HG03135 (cell line): Measurements from ENCODE around the gene CLEC12A.
"Not testable (repeated sequence)": the region's sequence is repeated elsewhere in the genome, so short reads cannot be mapped to it uniquely, and the experiment has no call there.

Source experiments
- ATAC-seq: cut with Tn5 transposase; IDR thresholded peaks from one replicate; pipeline ENCODE4 v1.9.1; 2021; ENCODE audit warnings: mild to moderate bottlenecking, moderate library complexity; ENCODE audit not compliant: unreplicated experiment

The CLEC12A gene

DNA sequence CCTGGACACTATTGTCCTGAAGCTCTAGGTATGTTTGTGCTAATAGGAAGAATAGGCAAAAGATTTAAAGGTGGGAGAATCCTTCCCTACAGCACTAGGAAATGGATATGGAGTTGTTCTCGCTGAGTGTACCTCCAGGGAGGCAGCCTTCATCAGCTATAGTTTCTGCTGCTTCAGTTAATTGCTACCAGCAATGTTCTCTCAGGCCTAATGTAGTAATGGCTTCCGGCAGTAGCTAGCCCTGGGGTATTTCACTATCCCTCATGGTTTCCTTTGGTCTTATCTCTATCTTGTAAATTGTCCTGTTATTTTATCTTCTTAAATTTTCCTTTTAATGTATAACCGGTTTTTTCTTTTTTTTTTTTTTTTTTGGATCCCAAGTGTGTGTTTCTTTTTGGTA lies 9.3 kb upstream of the CLEC12A start:
- ATAC-seq: no peak

DNA sequence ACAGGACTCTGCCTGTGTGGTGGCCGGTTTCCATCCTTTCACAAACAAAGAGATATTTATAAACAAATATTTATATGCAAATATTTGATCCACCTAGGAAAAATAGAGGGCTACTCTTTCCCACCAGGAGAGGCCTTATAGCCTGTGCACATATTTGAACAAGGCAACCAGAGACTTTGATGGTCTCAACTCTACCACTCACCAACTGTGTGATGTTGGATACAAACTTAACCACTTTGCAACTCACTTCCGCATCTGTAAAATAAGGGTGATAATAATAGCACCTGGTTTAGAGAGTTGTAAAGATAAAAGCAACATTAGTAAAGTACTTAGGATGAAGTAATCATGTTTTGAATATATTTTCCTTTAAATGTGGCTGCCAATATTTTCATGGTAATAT lies 1.5 kb upstream of the CLEC12A start:
- ATAC-seq: no peak

DNA sequence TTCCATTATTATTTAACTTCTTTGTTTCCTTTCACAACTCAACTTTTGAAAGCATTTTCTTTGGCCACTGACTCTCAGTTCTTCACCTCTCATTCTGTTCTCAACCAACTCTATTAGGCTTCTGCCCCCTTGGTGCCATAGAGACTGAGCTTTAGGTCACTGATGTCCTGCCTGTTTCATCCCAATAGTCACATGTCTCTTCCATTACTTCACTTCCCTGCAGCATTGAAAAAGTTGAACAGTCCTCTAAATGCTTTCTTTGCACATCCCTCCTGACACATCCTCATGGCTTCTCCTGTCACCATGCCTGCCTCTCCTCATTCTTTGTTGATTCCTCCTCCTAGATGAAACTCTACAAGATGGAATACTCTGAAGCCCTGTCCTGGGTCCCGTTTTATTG lies 2.7 kb downstream of the CLEC12A start:
- no peak for ATAC-seq

DNA sequence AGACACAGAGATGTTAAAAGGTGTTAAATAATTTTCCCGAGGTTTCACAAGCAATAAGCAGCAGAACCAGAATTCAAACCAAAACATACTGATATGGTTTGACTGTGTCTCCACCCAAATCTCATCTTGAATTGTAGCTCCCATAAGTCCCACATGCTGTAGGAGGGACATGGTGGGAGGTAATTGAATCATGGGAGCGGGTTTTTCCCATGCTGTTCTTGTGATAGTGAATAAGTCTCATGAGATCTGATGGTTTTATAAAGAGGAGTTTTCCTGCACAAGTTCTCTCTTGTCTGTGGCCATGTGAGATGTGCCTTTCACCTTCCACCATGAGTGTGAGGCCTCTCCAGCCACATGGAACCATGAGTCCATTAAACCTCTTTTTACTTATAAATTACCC lies 3.5 kb downstream of the CLEC12A start:
- not testable (repeated sequence) for ATAC-seq

DNA sequence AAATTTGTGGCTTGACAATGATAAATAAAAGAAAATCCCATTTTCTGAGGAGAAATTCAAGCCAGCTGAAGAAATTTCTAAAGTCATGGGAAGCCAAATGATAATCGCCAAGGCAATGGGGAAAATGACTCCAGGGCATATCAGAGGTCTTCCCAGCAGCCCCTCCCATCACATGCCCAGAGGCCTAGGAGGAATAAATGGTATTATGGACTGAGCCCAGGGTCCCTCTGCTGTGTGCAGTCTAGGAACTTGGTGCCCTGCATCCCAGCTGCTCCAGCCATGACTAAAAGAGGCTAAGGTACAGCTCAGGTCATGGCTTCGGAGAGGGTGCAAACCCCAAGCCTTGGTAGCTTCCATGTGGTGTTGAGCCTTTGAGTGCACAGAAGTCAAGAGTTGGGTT lies 4.4 kb downstream of the CLEC12A start:
- ATAC-seq: no peak

DNA sequence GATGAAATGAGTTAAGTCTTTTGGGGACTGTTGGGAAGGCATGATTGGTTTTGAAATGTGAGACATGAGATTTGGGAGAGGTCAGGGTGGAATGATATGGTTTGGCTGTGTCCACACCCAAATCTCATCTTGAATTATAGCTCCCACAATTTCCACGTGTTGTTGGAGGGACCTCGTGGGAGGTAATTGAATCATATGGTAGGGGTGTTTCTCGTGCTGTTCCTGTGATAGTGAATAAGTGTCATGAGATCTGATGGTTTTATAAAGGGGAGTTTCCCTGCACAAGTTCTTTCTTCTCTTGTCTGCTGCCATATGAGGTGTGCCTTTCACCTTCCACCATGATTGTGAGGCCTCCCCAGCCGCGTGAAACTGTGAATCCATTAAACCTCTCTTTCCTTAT lies 5.4 kb downstream of the CLEC12A start:
- not testable (repeated sequence) for ATAC-seq

DNA sequence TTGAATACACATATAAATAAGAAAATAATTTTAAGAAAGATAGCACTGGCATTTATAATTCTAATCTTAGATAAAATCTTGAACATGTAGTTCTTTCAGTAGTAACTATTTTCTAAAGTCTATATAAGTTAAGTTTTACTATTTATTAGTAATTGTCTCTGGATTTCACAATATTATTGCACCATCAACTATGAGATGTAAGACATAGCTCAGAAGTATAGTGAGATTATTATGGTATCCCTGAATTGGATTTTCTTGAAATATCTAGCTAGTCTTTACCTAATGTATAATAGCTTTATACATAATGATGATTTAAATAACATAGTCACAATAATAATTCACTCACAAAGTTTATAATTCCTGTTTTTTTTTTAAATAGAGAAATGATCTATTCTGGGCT lies 6.7 kb downstream of the CLEC12A start:
- ATAC-seq: no peak

DNA sequence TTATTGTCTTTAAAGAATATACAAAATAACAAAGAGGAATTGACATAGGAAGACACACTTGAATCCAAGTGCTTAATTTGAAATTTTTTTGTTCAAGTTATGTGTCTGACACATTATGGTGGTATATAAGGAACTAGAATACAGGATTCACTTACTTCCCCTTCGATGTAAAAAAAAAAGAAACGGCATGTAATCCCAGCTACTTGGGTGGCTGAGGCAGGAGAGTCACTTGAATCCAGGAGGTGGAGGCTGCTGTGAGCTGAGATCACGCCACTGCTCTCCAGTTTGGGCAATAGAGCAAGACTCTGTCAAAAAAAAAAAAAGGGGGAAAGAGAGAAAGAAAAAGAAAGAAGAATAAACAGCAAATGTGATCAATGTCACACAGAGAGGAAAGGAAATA lies 8.9 kb downstream of the CLEC12A start:
- ATAC-seq: no peak

DNA sequence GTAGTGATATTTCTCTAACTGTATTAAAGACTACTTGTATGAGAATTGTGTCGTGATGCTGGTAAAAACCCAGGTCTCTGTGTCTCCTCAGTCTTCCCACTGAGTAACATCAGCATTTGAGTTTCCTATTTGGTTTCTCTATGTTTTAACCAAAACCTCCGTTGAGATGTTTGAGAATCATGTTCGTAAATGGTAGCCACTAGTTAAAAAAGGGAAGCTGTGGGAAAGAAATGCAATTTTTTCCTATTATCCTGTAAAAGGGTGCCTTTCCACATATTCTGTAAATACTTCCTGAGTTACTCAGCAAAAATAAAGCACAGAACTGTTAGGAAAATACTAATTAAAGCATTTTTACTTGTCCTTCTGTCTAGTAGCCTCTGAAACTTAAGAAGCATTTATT lies 20.7 kb downstream of the CLEC12A start:
- no peak for ATAC-seq

DNA sequence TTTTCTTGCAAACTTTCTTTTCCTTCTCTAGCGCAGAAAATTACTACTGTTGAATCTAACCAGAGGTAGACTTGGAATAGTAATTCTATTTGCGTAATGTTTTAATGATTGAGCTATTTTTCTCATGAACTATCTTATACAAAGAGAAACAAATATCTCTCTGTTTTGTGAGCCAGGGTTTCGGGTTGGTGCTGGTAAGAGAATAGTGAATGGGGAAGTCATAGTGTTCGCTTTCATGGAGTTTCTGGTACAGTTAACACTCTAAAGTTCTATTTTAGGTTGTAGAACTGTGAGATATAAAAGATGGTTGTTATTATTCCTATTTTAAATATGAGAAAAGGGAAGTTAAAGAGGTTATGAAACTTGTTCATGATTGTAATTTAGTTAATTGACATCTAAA lies 21.1 kb downstream of the CLEC12A start:
- no peak for ATAC-seq

DNA sequence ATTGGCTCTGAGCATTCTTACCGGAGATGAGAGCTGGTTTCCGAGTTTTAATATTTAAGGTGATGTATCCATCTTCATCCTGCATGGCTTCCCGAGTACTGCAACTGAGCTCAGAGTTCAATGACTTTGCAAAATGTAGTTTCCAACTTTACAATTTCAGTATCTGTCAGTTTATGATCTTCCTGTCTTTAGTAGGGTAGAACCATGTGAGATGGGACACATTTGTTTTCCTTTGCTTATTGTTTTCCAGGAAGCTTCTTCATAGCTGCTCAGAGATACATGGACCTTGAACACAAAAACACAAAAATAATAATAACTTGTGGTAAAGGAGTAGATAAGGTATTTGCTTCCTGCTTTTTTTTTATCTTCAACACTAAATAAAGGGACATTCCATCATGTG lies 27.8 kb downstream of the CLEC12A start, which contains the start of gene CLEC1B:
TSS of gene CLEC1B (minus strand) at position 106 of the 400 bp plus-strand sequence. CDS start at position 85, 21 bp downstream.
- ATAC-seq: no peak

DNA sequence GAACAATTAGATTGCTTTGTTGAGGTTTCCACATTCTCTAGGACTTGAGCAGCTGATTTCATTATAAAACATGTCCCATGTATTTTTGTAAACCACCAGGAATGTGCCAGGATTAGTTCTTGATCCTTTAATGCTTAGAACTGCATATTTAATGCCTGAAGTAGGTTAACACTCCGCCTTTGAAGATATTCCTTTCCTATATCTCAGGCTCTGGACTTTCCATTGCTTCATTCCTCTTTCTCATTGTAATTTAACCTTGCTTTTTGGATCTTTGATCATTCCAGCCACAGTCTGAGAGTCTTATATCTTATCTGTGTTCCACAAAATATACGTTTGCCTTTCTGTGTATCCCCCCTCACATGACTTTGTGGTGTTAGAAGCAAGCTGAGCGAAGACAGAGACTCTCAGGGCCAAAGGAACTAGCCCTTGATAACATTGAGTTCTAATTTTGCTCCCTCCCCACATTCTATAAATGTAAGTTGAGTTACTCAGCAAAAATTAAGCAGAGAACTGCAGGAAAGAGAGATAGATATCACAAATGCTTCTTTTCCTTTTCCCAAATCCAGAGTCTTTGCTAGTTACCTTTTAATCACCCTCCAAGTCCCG lies 30.1 kb downstream of the CLEC12A start:
- no peak for ATAC-seq

DNA sequence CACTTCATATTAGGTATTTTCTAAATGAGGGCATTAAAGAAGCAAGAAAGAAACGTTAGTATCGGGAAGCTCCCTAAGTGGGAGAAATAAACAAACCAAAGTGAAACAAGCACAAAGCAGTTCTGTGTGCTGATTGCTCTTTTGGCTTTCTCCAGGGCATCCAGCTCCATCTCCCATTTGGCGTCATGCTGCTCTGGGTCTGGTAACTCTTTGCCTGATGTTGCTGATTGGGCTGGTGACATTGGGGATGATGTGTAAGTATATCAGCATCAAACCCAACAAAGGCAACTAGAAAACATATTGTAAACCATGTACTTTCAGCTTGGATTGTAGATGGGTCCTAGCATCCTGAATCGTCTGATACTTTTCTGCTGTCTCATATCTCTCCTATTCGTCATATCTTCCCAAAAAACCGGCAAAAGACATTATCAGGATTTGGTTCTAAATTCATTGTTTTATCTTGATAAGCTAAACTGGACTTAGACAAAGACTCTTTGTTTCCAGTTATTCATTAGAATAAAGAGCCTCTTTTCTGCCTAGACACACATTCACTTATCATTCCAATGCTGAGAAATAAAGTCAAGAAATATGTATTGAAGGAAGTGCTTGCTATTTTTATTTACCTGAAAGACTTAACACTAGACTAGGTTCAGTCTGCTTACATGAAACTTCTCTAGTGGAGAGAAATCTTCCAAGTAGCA lies 41.6 kb downstream of the CLEC12A start:
- ATAC-seq: no peak

DNA sequence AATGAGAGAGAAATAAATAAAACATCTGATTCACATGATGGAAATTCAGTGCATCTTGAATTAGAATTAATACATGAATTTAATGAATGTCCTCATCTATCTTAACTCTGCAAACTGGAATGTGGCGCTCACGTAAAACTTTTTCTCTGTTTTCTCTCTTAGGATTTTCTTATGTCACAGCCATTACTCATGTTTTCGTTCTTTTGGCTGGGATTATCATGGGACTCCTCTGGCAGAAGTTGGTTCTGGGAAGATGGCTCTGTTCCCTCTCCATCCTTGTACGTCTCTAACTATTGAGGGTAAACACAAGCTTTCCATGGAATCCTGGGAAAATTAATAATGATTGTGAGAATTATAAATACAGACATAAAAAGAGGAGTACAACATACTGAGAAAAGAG lies 44.2 kb downstream of the CLEC12A start:
- no peak for ATAC-seq

DNA sequence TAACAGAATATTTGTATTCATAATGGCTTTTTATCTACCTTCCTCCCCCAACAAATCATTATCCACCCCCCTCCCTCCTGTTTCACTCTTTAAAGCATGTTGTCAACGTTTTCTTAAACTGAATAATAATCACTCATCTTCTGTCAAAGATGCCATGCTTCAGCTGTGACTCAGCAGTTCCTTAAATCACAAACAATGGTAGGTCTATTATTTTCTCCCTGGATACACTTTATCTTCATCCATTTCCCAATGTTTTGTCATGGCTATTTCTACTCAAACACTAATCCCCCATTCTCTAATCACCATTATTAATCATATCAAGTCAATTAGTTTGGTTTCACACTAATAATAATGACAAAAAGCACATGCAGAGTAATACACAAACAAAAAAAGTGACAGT lies 45.7 kb downstream of the CLEC12A start:
- no peak for ATAC-seq

DNA sequence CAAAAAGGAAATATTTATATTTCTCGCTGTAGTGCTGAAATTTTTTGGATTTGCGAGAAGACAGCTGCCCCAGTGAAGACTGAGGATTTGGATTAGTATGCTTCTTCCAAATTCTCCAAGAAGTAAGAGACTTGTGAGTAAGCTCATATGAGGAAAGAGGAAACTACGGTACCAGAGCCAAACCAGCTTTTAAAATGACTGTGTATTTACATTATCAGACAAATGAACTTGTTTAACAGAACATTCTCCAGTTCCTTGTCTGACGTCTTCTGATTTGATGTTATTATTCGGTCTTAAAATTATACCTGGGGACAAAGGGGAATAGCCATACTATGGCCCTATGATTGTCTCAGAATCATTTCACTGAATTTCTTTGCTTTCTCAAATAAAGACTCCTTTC lies 47.2 kb downstream of the CLEC12A start:
- ATAC-seq: no peak

DNA sequence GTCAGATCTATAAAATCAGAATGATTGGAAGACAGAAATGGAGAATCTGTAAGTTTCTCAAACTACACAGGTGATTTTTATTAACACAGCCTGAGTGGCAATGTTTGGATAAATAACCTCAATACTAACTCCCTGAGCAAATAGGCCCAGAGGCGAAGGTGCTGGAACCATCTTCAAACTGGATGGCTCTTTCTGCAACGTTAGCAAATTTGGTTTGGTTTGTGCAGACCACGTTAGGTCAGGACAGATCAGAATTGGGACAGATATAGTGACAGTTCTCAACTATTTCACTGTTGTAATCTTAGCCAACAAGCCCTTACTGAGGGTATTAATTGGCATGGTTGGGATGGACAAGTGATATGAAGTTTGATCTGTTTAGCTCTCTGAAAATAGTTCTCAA lies 50.1 kb downstream of the CLEC12A start:
- no peak for ATAC-seq

DNA sequence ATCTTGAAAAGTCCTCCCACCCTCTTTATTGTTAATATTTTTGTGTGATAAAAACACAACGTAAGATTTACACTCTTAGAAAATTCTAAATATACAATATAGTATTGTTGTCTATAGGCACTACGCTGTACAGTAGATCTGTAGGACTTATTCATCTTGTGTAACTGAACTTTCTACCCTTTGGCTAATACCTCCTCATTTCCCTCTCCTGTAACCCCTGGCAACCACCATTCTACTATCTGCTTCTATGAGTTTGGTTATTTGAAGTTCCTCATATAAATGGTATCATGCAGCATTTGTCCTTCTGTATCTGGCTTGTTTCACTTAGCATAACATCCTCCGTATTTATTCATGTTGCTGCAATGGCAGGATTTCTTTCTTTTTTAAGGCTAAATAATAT lies 54.0 kb downstream of the CLEC12A start:
- no peak for ATAC-seq

DNA sequence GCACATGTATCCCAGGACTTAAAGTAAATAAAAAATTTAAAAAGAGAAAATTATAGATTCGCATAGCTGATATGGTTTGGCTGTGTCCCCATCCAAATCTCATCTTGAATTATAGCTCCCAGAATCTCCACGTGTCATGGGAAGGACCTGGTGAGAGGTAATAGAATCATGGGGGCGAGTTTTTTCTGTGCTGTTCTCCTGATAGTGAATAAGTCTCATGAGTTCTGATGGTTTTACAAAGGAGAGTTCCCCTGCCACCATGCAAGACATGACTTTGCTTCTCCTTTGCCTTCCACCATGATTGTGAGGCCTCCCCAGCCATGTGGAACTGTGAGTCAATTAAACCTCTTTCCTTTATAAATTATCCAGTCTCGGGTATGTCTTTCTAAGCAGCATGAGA lies 55.5 kb downstream of the CLEC12A start:
- ATAC-seq: not testable (repeated sequence)

DNA sequence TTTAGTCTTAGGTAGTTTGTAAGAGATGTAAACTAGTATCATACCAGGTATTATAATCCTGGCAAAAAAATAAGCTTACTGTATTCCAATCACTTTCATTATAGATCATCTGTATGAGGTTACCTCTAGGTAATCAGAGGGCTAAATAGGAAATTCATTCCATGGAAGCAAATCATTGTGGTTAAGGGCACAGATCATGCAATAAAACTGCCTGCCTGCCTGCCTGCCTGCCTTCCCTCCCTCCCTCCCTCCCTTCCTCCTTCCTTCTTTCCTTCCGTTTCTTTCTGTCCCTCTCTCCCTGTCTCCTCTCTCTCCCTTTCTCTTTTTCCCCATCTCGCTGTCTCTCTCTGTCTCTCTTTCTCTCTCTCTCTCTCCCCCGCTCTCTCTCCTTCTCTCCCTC lies 56.1 kb downstream of the CLEC12A start:
- no peak for ATAC-seq

DNA sequence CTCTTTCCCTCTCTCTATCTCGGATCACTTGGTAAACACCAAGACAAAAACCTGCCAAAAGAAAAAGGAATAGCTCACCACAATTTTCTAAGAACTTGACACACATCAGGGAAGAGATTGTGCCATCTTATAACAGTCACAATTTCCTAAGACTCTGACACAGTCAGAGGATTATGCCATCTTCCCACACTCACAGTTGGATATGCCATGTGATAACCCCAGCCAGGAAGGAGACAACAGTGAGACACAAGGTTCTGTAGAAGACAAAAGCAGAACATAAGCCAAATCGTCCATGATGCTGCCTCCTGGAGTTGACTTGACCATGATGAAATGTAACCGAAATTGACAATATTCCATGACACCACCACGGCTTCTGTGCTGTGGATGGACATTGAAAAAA lies 56.5 kb downstream of the CLEC12A start:
- no peak for ATAC-seq

DNA sequence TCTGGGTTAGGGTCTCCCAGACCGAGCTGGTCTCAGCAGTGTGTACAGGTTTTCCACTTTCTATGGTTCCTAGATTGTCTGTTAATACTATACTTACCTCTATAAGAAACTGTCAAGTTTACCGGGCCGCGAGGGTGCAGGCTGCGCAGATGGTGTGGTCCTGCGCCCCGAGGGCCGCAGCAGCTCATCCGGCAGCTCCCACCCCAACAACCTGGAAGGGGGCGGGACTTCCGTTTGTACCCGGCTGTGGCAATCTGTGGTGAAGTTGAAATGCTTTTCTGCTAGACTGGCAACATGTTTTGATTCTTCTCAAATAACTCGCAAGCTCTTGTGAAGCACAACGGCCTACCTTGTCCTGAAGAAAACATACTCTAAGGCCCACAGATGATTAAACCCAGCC lies 59.2 kb downstream of the CLEC12A start, which contains the start of gene CLEC9A:
TSS of gene CLEC9A (plus strand) at position 237 of the 400 bp plus-strand sequence. CDS start 22,006 bp downstream, outside the sequence.
- no peak for ATAC-seq

DNA sequence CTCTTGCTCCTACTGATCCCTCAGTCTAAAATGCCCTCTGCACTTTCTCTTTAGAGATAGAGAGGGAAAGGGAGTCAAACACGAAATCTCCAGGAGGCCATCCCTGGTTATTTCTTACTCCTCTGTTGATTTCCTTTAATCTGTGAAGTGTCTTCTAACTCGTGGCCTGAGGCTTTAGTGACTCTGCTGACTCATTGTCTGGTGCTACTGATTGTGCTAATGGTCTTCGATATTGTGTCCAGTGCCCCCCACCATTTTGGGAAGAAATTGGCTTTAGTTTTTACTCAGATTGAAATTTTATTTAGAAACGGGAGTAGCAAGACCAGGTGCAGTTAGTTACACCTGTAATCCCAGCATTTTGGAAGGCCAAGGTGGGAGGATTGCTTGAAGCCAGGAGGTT lies 60.1 kb downstream of the CLEC12A start:
- ATAC-seq: no peak
